GM12865 (cell line): ENCODE measurements around the gene ABCA4.

Experiments
- DNase-seq: peaks from one replicate; pipeline ENCODE4 v3.0.0; 2010; ENCODE audit warnings: low read depth
- H3K4me3 ChIP-seq: 2 replicates; pipeline ENCODE4 v1.5.1; 2011; ENCODE audit warnings: mild to moderate bottlenecking, low read depth, low read length, control low read depth
- TF ChIP-seq, protein P1 (sequence below): IDR thresholded peaks from 2 replicates; pipeline ENCODE4 v1.5.1; 2011; ENCODE audit warnings: low read length, control low read depth, low read depth, inconsistent platforms; ENCODE audit not compliant: insufficient read depth; ENCODE audit errors: missing control alignments

ABCA4 gene

DNA sequence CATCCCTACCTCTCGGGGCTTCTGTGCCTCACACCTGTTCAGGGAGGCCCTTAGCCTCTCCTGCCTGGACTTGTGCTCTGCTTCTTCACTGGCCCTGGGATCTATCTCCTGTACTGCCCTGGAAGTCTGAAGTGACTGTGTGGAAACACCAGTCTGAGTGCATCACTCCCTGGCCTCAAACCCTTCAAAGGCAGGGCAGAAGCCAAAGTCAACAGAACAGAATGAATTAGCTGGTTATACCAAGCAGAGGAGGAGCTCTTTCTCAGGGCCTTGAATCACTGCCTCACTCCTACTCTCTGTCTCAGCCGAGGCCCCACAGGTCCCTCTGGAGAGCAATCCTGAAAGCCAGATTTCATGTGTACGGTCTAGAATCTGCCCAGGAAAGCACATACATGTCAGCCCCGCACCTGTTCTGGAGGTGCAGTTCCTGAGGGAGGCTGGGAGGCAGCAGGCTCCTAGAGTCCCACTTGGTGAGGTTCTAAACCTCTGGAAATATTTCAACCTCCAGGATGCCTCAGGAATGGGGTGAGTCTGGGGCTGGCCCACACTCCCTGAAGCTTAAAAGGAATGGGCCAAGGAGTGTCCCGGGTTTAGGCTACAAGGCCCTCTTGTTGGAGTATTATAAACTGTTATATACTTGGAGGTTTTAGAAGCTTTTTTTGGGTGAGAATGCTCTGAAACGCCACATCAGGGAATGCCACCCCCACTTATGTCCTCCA, 98.3 kb downstream of the ABCA4 start:
- no peak overlapping the region for H3K4me3 ChIP-seq
- no peak for DNase-seq
- TF ChIP-seq, protein P1, sequence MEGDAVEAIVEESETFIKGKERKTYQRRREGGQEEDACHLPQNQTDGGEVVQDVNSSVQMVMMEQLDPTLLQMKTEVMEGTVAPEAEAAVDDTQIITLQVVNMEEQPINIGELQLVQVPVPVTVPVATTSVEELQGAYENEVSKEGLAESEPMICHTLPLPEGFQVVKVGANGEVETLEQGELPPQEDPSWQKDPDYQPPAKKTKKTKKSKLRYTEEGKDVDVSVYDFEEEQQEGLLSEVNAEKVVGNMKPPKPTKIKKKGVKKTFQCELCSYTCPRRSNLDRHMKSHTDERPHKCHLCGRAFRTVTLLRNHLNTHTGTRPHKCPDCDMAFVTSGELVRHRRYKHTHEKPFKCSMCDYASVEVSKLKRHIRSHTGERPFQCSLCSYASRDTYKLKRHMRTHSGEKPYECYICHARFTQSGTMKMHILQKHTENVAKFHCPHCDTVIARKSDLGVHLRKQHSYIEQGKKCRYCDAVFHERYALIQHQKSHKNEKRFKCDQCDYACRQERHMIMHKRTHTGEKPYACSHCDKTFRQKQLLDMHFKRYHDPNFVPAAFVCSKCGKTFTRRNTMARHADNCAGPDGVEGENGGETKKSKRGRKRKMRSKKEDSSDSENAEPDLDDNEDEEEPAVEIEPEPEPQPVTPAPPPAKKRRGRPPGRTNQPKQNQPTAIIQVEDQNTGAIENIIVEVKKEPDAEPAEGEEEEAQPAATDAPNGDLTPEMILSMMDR: no peak

DNA sequence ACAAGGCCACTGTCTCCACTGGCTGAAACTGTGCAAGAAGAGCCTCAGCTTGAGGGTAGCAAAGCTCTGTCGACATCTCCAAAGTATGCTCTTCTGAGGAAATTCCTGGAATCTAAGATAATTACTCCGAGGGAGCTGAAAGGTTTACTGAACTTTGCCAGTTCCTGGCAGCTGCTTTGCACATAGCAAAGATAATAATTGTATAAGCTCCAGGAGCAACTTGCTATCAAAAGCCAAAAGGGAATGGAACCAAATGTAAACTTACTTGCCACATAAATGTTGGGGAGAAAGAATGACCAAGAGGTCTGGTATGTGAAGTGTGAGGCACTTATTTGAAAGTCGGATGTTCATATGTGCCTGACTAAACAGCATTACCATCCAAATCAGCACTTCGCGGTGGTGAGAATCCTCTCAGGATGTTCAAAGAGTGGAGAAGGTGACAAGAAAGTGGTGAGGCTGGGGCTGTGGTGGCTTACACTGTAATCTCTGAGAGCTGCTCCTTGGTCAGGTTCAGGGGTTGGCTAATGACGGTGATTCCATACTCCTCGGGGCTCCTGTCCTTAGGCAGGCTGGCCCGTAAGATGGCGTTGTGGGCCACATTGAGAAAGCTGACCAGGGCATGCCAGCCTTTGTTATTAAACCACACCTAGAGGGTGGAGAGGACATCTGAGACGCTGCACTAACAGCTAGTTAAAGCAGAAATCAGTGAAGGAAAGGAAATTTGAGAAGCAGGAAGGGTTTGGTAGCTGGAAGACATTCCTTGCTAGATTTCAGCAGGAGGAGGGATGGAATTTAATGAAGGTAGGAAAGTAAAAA, 100.0 kb downstream of the ABCA4 start:
- TF ChIP-seq, protein P1: no peak
- H3K4me3 ChIP-seq: no peak overlapping the region
- no peak for DNase-seq

DNA sequence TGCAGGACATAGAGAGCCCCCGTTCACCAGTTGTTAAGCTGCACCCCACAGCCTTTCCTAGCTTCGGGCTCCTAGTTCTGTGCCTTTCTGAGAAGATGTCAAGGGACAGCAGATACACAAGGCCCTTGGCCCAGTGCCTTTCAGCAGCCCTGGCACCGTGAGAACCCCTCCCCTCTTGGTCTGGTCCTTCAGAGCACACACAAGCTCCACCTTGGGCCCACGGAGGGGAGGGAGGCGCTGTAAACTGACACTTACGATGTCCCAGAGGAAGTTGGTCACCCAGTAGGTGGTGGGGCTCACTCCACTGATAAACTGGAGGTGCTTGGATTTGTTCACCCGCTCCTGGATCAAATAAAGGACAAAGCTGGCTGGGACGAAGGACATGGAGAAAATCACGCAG, 101.6 kb downstream of the ABCA4 start:
- no peak for DNase-seq
- TF ChIP-seq, protein P1: no peak
- no peak overlapping the region for H3K4me3 ChIP-seq

DNA sequence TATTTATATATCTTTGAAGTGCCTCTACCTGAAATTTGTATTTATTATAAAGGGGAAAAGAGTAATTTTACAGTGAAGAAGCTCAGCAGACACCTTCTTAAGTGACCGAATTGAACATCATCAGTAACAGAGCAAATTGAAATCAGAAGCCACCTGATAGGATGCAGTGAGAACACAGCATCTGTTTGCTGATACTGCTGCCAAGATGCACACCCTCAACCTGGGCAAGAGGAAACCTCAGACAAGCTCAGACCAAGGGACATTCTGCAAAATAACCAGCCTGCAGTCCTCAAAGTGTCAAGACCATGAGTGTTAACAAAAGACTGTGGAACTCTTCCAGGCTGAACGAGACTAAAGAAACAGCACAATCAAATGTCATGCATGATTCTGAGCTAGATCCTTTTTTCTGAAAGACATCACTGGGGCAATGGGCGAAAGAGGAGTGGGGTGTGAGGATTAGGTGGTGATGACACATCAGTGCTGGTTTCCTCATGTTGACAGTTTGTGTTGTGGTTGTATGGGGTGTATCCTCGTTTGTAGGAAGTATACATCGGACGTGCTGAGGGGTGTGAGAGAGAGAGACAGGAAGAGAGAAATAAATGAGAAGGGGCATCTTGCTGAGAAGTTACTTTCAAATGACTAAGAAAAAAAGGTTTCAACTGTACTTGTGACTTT, 103.7 kb downstream of the ABCA4 start:
- DNase-seq: no peak
- no peak overlapping the region for H3K4me3 ChIP-seq
- TF ChIP-seq, protein P1: no peak

DNA sequence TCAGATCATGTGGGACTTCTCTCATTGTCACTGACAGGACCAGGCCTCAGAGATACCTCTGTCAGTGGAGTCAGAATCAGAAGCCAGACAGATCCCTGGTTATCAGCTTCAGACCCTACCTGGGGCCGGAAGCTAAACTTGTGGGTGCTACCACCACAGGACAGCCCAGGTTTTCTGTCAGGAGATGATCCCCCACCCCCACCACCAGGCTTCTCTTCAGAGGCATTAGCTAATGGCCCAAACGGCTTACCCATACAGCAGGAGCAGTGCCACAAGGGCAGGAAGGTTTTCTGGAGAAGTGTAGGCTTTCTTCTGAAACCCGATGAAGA, 105.5 kb downstream of the ABCA4 start:
- TF ChIP-seq, protein P1: no peak
- H3K4me3 ChIP-seq: no peak overlapping the region
- DNase-seq: no peak

DNA sequence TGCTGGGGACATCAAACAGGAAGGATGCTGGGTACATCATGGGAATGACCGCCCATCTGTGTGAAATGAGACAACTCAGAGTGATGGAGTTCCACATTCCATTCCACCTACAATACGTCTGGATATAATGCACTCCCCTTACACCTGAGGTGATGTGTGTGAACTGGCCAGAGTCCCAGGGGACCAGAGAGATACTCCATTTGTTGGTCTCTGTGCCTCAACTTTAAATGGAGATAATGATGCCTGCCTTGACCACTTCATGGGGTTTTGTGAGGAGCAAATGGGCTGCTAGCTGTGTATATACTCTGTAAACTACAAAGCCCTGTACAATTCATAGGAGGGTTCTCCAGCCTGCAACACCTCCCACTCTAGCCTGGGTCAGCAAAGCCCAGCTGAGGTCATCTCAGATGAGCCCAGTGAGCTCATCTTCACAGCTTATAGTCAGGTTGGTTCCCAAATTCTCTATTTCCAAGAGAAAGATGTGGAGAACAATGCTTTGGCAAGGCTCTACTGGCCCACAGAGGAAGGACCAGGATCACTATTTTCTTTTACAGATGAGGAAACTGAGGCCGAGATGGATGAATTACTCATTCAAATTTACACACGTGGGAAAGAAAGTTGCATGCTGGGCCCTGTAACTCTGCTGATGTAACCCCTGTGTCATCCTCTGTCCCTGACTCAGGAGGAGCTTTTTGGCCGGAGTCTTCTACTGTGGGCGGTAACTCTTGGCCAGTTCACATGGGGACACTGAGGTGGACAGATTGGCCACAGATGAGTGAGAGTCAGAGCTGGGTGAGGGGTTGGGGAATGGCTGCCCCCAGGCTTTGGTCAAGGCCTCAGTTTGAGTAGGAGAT, 106.1 kb downstream of the ABCA4 start:
- DNase-seq: no peak
- TF ChIP-seq, protein P1: no peak
- H3K4me3 ChIP-seq: no peak overlapping the region
